GM12872 (cell line): ENCODE measurements around the gene KCNQ1.

Experiments
- TF ChIP-seq, protein P1 (sequence below): IDR thresholded peaks from 3 replicates; pipeline ENCODE4 v1.5.1; 2011; ENCODE audit warnings: low read depth, mild to moderate bottlenecking, low read length, moderate library complexity; ENCODE audit not compliant: insufficient read depth

The KCNQ1 gene

DNA sequence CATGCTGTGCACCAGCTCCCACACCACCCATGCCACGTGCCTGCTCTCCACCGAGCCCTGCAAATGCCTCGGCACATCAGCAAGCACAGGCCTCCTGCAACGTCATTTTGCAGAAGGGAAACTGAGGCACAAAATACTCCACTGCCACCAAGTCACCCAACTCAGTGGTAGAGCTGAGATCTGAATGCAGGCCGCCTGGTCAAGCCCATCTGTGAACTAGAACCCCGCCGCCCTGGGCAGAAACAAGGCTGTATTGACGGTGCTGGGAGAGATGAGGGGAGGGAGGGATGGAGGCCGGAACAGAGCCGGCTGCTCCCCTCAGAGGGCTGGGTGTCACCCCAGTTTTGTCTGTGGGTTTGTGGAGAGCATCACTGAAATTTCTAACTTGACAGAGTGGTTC, 359.4 kb downstream of the KCNQ1 start:
- TF ChIP-seq, protein P1, sequence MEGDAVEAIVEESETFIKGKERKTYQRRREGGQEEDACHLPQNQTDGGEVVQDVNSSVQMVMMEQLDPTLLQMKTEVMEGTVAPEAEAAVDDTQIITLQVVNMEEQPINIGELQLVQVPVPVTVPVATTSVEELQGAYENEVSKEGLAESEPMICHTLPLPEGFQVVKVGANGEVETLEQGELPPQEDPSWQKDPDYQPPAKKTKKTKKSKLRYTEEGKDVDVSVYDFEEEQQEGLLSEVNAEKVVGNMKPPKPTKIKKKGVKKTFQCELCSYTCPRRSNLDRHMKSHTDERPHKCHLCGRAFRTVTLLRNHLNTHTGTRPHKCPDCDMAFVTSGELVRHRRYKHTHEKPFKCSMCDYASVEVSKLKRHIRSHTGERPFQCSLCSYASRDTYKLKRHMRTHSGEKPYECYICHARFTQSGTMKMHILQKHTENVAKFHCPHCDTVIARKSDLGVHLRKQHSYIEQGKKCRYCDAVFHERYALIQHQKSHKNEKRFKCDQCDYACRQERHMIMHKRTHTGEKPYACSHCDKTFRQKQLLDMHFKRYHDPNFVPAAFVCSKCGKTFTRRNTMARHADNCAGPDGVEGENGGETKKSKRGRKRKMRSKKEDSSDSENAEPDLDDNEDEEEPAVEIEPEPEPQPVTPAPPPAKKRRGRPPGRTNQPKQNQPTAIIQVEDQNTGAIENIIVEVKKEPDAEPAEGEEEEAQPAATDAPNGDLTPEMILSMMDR, result no peak

DNA sequence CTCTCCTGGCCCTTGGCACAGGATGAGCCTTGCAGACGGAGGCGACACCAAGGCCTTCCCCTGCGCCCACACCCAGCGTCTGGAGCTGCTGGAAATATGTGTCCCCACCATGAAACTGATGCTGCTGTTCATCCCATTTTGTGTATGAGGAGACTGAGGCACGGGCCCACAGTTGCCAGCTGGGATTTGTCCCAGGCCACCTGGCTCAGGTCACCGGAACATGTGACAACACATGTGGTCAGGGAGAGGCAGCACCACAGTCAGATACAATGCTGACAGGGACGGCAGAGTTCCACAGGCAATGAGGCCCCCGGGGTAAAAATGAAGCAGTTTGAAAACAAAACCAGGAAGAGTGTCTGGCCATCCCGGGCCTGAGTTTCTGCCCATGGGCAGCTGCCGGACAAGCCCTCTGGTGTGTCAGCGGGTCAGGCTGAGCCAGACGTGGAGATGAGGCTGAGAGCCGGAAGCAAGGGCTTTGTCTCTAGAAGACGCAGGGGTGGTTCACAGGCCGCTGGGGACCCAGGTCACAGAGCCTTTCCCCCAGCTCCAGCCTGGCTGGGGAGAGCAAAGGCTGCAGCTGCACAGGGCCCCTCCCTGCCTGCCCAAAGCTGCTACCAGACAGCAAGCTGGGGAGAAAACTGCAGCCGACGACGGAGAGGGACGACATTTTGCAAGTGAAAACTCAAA, 360.0 kb downstream of the KCNQ1 start:
- TF ChIP-seq, protein P1, result no peak

GRCh38 chr11:2805388-2806056, 360.7 kb downstream of the KCNQ1 start:
- TF ChIP-seq, protein P1, result no peak

DNA sequence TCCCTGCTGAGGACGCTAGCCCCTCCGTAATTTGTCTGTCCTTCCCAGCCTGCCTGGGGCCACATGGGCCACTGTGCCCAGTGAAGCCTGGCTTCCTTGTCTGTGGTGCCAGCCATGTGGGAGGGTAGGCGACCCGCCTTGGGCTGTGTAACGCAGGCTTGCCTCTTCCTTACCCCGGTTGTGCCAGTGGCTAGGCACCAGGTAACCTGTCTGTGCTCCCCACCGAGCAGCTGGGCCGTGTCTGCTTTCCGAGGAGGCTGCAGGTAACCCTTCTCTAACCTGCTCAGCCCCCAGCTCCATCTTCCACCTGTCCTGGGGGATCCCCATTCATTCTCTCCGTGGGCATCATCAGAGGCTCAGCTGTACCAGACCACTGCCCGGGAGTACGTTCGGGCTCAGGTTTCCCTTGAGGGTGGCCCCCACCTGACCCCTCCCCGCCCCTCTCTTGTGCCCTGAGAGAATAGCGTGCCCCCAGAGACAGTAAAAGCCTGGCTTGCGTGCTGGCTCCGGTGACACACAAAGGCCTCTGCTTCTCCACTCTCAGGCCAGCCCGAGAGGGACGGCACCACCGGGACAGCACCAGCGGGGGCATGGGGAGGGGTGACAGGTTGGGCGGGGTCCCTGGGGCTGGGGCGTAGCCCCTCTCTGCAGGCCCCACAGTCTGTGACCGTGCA, 361.7 kb downstream of the KCNQ1 start:
- TF ChIP-seq, protein P1, result no peak

GRCh38 chr11:2807025-2807681, 362.3 kb downstream of the KCNQ1 start:
- TF ChIP-seq, protein P1, result no peak

- TF ChIP-seq, protein P1, result no peak
Observed at GRCh38 chr11:2807801-2808241, 363.0 kb downstream of the KCNQ1 start.
